Measurements from ENCODE around the gene TNN.

The TNN gene

DNA sequence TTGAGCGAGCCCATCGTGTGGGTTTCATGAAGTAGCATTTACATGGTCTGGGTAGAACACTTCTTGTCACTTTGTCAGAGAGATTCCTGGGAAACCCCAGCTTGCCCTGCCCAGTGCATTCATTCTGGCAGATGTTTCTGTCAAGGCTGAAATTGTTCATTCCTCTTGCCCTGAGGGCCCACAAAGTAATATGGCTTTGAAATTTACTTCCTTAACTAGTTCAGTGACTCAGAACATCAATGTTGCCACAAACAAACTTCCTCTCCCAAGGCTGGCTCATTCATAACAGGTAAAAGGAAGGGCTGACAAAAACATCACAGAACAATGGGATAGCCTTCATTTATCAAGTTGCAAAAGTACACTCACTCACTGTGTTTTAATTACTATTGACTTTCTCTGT lies 129.9 kb downstream of the TNN start:
- TF ChIP-seq NFRKB (IDR thresholded peaks at IDR 0.05) (no peak), CTBP1 (IDR thresholded peaks at IDR 0.05; ENCODE audit: borderline replicate concordance) (no peak), FOXM1 (IDR thresholded peaks at IDR 0.05; ENCODE audit: borderline replicate concordance) (no peak), ARNT (IDR thresholded peaks at IDR 0.05) (no peak), L3MBTL2 (conservative IDR thresholded peaks at IDR 0.05) (no peak), BHLHE40 (IDR thresholded peaks at IDR 0.05; ENCODE audit: borderline replicate concordance) (no peak), LEF1 (IDR thresholded peaks at IDR 0.05; ENCODE audit: borderline replicate concordance) (no peak), HDGF (IDR thresholded peaks at IDR 0.05; ENCODE audit: borderline replicate concordance) (no peak), FOXK2 (IDR thresholded peaks at IDR 0.05) (no peak), FOXA1 (IDR thresholded peaks at IDR 0.05) (no peak), ZNF384 (IDR thresholded peaks at IDR 0.05) (no peak), SP1 (IDR thresholded peaks at IDR 0.05) (no peak), TARDBP (IDR thresholded peaks at IDR 0.05) (no peak), ELF4 (IDR thresholded peaks at IDR 0.05) (no peak)
- TF ChIP-seq, protein P1, sequence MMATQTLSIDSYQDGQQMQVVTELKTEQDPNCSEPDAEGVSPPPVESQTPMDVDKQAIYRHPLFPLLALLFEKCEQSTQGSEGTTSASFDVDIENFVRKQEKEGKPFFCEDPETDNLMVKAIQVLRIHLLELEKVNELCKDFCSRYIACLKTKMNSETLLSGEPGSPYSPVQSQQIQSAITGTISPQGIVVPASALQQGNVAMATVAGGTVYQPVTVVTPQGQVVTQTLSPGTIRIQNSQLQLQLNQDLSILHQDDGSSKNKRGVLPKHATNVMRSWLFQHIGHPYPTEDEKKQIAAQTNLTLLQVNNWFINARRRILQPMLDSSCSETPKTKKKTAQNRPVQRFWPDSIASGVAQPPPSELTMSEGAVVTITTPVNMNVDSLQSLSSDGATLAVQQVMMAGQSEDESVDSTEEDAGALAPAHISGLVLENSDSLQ (IDR thresholded peaks at IDR 0.05) = no peak
- CTCF ChIA-PET = no interaction called here
- no peak for DNase-seq (ENCODE audit: extremely low spot score)
- POLR2A ChIA-PET = no interaction called here

Measured in HEK293T (cell line).